Hepatocyte (in vitro differentiated cells): ENCODE data around the gene GPBAR1.

Experiments used
- EZH2 ChIP-seq: fragments of 200-600 bp; sonication (generic); IDR thresholded peaks from 2 replicates; pipeline ENCODE4 v1.6.1; 2016; ENCODE audit warnings: antibody characterized with exemption, mild to moderate bottlenecking, borderline replicate concordance
- EZH2phosphoT487 ChIP-seq: fragments of 200-600 bp; sonication (generic); IDR thresholded peaks from one replicate; pipeline ENCODE4 v1.6.1; 2018; ENCODE audit warnings: antibody characterized with exemption, mild to moderate bottlenecking, low read depth, moderate library complexity; ENCODE audit not compliant: unreplicated experiment, severe bottlenecking
- TF ChIP-seq, protein P1 (sequence below): fragments of 200-600 bp; sonication (generic); IDR thresholded peaks from 2 replicates; pipeline ENCODE4 v1.5.1; 2016; ENCODE audit warnings: antibody characterized with exemption, mild to moderate bottlenecking; ENCODE audit not compliant: poor library complexity

DNA sequence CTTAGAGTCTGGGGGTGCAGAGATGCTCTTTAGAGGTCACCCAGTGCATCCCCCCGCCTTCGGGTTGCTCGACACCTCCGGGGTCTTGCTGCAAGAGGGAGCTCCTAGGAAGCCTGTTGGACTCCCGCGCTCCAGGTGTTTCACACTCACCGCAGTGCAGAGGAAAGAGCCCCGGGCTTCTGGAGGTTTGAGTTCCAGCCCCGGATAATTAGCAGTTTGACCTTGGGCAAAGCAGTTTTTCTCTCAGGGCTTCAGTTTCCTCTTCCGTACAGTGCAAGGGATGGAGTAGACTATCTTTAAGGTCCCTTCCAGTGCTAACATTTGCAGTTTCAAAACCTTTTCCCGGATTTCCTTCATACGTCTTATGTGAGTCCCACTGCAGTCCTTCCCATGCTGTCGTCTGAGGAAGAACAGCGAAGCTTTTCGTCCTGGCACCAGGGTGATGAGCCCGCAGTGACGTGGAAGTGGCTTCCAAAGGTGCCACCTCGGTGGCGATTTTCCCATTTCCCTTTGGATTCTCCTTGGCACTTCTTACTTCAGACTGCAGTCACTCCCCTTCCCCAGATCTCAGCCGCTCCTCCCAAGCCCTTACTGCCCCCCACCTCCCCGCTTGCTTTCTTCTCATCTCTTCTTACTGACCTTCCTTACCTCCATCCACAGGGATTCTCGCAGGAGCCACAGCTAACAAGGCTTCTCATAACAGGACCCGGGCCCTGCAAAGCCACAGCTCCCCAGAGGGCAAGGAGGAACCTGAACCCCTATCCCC lies 10.1 kb downstream of the GPBAR1 start:
- TF ChIP-seq, protein P1, sequence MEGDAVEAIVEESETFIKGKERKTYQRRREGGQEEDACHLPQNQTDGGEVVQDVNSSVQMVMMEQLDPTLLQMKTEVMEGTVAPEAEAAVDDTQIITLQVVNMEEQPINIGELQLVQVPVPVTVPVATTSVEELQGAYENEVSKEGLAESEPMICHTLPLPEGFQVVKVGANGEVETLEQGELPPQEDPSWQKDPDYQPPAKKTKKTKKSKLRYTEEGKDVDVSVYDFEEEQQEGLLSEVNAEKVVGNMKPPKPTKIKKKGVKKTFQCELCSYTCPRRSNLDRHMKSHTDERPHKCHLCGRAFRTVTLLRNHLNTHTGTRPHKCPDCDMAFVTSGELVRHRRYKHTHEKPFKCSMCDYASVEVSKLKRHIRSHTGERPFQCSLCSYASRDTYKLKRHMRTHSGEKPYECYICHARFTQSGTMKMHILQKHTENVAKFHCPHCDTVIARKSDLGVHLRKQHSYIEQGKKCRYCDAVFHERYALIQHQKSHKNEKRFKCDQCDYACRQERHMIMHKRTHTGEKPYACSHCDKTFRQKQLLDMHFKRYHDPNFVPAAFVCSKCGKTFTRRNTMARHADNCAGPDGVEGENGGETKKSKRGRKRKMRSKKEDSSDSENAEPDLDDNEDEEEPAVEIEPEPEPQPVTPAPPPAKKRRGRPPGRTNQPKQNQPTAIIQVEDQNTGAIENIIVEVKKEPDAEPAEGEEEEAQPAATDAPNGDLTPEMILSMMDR, result no peak
- TF ChIP-seq EZH2phosphoT487, result no peak
- no peak for TF ChIP-seq EZH2
